Amniotic epithelial cell (primary cell): Measurements from ENCODE around the gene HSD3B7.

Source experiments
- DNase-seq: peaks from one replicate; pipeline ENCODE4 v3.0.0-alpha.2; 2010; ENCODE audit warnings: low read depth

The HSD3B7 gene

GRCh38 chr16:30984669-30985400 lies at the start of gene HSD3B7:
TSS of gene HSD3B7 (plus strand) at chr16:30985207. CDS start at chr16:30985659, 452 bp downstream.
- DNase-seq = peak; percentile 58

GRCh38 chr16:30937692-30938091 lies 47.3 kb upstream of the HSD3B7 start:
- DNase-seq = no peak

GRCh38 chr16:30939571-30939970 lies 45.4 kb upstream of the HSD3B7 start:
- peak; percentile 86 for DNase-seq

GRCh38 chr16:30941600-30942425 lies 43.2 kb upstream of the HSD3B7 start:
- peak; percentile 62 for DNase-seq

- DNase-seq = no peak
These were observed 42.6 kb upstream of the HSD3B7 start for GRCh38 chr16:30942426-30942806.

- DNase-seq = no peak
These were observed 40.7 kb upstream of the HSD3B7 start for GRCh38 chr16:30944352-30944751.

- no peak for DNase-seq
These were observed 38.1 kb upstream of the HSD3B7 start for GRCh38 chr16:30946671-30947540.

- DNase-seq = no peak
These were observed 37.5 kb upstream of the HSD3B7 start for GRCh38 chr16:30947541-30947858.

GRCh38 chr16:30947859-30948666 lies 36.9 kb upstream of the HSD3B7 start:
- DNase-seq = peak; percentile 99

- DNase-seq = peak; percentile 56
These were observed 36.0 kb upstream of the HSD3B7 start, which contains the start of gene ORAI3 for GRCh38 chr16:30948667-30949649. TSS of gene ORAI3 (plus strand) at chr16:30949068. CDS start at chr16:30949290, 222 bp downstream.

GRCh38 chr16:30949650-30950515 lies 35.1 kb upstream of the HSD3B7 start:
- DNase-seq = peak; percentile 95

- no peak for DNase-seq
These were observed 34.4 kb upstream of the HSD3B7 start for GRCh38 chr16:30950516-30951065.

GRCh38 chr16:30951193-30951592 lies 33.8 kb upstream of the HSD3B7 start:
- no peak for DNase-seq

- DNase-seq = no peak
These were observed 33.3 kb upstream of the HSD3B7 start for GRCh38 chr16:30951750-30952149.

GRCh38 chr16:30953111-30953510 lies 31.9 kb upstream of the HSD3B7 start:
- no peak for DNase-seq

GRCh38 chr16:30953511-30954124 lies 31.4 kb upstream of the HSD3B7 start:
- peak; percentile 71 for DNase-seq

GRCh38 chr16:30954993-30955392 lies 30.0 kb upstream of the HSD3B7 start:
- no peak for DNase-seq
